Left lung (tissue), 10 donors: ENCODE results near the gene KRTAP2-3. TPM values are rescaled to one million over a fixed set of nuclear protein-coding genes. Genes with fewer than 3 reads are reported as not detected.

Source experiments
- ATAC-seq: fragments of 200-7000 bp; cut with Tn5 transposase; one replicate; pipeline ENCODE4 v1.9.1; 2020; ENCODE audit warnings: moderate library complexity
- DNase-seq, 4 donors: peaks; one replicate each; pipeline ENCODE4 v3.0.0-alpha.2; 2013 to 2020
- H3K27ac ChIP-seq, 2 donors: fragments of 200-600 bp; sonication (generic) in 1 of 2; one replicate each; pipeline versions ENCODE4 v1.5.0 to v1.8.0; 2020 to 2021
- H3K27me3 ChIP-seq, 2 donors: fragments of 200-600 bp; sonication (generic) in 1 of 2; one replicate each; pipeline versions ENCODE4 v1.5.0 to v1.8.0; 2020 to 2021
- H3K36me3 ChIP-seq, 2 donors: fragments of 200-600 bp; sonication (generic) in 1 of 2; one replicate each; pipeline versions ENCODE4 v1.5.0 to v1.8.0; 2020 to 2021
- H3K4me1 ChIP-seq, 2 donors: fragments of 200-600 bp; one replicate each; pipeline ENCODE4 v1.8.0; 2021
- H3K4me3 ChIP-seq, 2 donors: fragments of 200-600 bp; sonication (generic) in 1 of 2; one replicate each; pipeline versions ENCODE4 v1.5.0 to v1.8.0; 2020 to 2021; ENCODE audit warnings: mild to moderate bottlenecking in 1 of 2
- H3K9me3 ChIP-seq, 2 donors: fragments of 200-600 bp; sonication (generic) in 1 of 2; one replicate each; pipeline versions ENCODE4 v1.5.0 to v1.8.0; 2020 to 2021
- CTCF ChIP-seq, 2 donors: fragments of 200-600 bp; sonication (generic) in 1 of 2; IDR thresholded peaks; one replicate each; pipeline versions ENCODE4 v1.5.0 to v1.8.0; 2021; ENCODE audit warnings: antibody characterized with exemption in 2 of 2
- intact Hi-C, 2 donors: fragments of 100-400 bp; cut with DNase I; formaldehyde crosslinking; loops; one replicate each; pipeline versions ENCODE4 v1.11.2 to v1.14.2; 2022
- polyA plus RNA-seq, 6 donors: library from polyadenylated mRNA; unstranded; fragments of 120-200 nt; gene quantifications; one replicate each; pipeline ENCODE4 v1.2.1, GENCODE V29; 2013; ENCODE audit not compliant: insufficient read length in 6 of 6
- total RNA-seq, 2 donors: library from RNA; stranded (reverse); fragmentation: NEBNext Ultra II Directional; extraction: Animal tissue kit (Norgen Biotek cat#: 25700); gene quantifications; one replicate each; pipeline ENCODE4 v1.2.1, GENCODE V29; 2021
- donor health status: DM: no; HTN: yes; CAD: no.
- donor health status: DM: no; HTN: no; CAD: no.

The KRTAP2-3 gene
- total and polyA plus RNA-seq, 8 donors = 1.2 TPM; not detected in 7

DNA sequence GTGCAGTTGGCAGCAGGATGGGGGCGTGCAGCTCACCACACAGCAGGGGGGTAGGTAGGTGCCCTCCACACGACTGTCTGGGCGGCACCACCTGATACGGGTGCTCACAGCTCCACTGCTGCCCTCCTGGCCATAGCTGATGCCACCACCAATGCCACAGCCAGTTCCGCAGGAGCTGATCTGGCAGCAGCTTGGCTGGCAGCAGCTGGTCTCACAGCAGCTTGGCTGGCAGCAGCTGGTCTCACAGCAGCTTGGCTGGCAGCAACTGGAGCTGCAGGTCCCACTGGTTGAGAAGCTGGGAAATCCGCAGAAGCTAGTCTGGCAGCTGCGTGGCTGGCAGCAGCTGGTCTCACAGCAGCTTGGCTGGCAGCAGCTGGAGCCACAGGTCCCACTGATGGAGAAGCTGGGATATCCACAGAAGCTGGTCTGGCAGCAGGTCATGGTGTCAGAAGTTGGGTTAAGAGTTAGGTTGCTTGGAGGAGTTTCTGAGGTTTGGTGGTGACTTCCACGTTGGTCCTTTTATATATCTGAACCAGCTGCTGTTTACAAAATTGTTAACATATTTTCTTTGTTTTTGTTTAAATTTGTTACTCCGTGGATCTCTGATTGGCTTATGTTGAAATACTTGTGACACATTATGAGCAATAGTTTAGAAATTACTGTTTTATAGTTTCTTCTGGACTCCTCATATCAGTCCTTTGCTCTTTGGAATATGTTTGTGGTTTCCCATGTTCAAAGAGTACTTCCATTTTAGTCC lies 33.0 kb downstream of the KRTAP2-3 start, which contains the start of gene KRTAP1-5:
TSS of gene KRTAP1-5 (minus strand) at position 494 of the 757 bp plus-strand sequence. CDS start at position 441, 53 bp downstream.
- peaks cover 0 to 21% of the 10 kb centered on the region in 2 donors for H3K27me3 ChIP-seq
- no peak within 1 kb of the TSS for H3K4me3 ChIP-seq
- no peaks in the 10 kb centered on the region for H3K9me3 ChIP-seq
- DNase-seq = peak in 1 of 4 donors; percentile 64
- ATAC-seq = no peak
- intact Hi-C loops = no loop called here
- no peaks in the 10 kb centered on the region for H3K36me3 ChIP-seq
- H3K4me1 ChIP-seq = no peaks in the 10 kb centered on the region
- no peak within 1 kb of the TSS for H3K27ac ChIP-seq
- no peak for TF ChIP-seq CTCF (IDR thresholded peaks at IDR 0.05)

- intact Hi-C loops = no loop called here
- ATAC-seq (no peak), DNase-seq (no peak)
- H3K9me3 ChIP-seq = no peaks in the 10 kb centered on the region
- peaks cover 0 to 7% of the 10 kb centered on the region in 2 donors for H3K27me3 ChIP-seq
- H3K4me3 ChIP-seq = no peak overlapping the region
- no peak overlapping the region for H3K27ac ChIP-seq
- no peak for TF ChIP-seq CTCF (IDR thresholded peaks at IDR 0.05)
- H3K4me1 ChIP-seq = no peaks in the 10 kb centered on the region
- no peaks in the 10 kb centered on the region for H3K36me3 ChIP-seq
These were observed 35.2 kb downstream of the KRTAP2-3 start for GRCh38 chr17:41024697-41025096.

GRCh38 chr17:41020336-41020735 lies 39.6 kb downstream of the KRTAP2-3 start:
- H3K4me1 ChIP-seq = no peaks in the 10 kb centered on the region
- no peaks in the 10 kb centered on the region for H3K9me3 ChIP-seq
- H3K27me3 ChIP-seq = no peaks in the 10 kb centered on the region
- ATAC-seq (no peak), DNase-seq (no peak)
- no peak overlapping the region for H3K27ac ChIP-seq
- TF ChIP-seq CTCF (IDR thresholded peaks at IDR 0.05) = no peak
- H3K4me3 ChIP-seq = no peak overlapping the region
- H3K36me3 ChIP-seq = no peaks in the 10 kb centered on the region
- intact Hi-C loops = no loop called here

GRCh38 chr17:41019415-41019814 lies 40.5 kb downstream of the KRTAP2-3 start:
- intact Hi-C loops = no loop called here
- Histone ChIP-seq H3K36me3 (no peaks in the 10 kb centered on the region), H3K4me1 (no peaks in the 10 kb centered on the region), H3K4me3 (no peak overlapping the region), H3K27ac (no peak overlapping the region), H3K9me3 (no peaks in the 10 kb centered on the region), H3K27me3 (no peaks in the 10 kb centered on the region)
- no peak for ATAC-seq
- DNase-seq = no peak
- TF ChIP-seq CTCF (IDR thresholded peaks at IDR 0.05) = no peak

DNA sequence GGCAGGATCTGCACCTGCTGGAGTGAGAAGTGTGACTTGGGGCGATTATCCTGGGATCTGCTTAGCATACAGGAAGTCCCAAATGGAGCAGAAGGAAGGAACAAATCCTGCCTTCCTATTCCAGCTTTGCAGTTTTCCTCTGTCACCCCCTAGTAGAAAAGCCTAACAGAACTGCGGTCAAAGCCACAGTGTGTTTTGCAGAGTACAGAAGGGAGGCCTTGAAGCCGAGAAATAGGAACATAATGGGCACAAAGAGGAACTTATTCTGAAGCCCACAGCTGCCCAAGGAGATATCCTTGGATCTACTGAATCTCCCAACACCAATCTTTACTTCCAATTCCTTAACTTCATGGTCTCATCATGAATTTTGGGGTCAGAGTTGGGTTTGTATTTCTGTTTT lies 41.4 kb downstream of the KRTAP2-3 start:
- no peak overlapping the region for H3K27ac ChIP-seq
- H3K36me3 ChIP-seq = no peaks in the 10 kb centered on the region
- H3K4me3 ChIP-seq = no peak overlapping the region
- no peaks in the 10 kb centered on the region for H3K9me3 ChIP-seq
- TF ChIP-seq CTCF (IDR thresholded peaks at IDR 0.05) = no peak
- intact Hi-C loops = no loop called here
- no peaks in the 10 kb centered on the region for H3K27me3 ChIP-seq
- H3K4me1 ChIP-seq = no peaks in the 10 kb centered on the region
- ATAC-seq (no peak), DNase-seq (no peak)
